Measurements from ENCODE around the gene ARSA. TPM values are rescaled to one million over a fixed set of nuclear protein-coding genes. Genes with fewer than 3 reads are reported as not detected.

ARSA gene
- total and polyA plus RNA-seq, 2 of the 13 experiments (the other 11 are each of a cell fraction or from before 2014, with no cell fraction given), result 9.0 to 11.5 TPM

DNA sequence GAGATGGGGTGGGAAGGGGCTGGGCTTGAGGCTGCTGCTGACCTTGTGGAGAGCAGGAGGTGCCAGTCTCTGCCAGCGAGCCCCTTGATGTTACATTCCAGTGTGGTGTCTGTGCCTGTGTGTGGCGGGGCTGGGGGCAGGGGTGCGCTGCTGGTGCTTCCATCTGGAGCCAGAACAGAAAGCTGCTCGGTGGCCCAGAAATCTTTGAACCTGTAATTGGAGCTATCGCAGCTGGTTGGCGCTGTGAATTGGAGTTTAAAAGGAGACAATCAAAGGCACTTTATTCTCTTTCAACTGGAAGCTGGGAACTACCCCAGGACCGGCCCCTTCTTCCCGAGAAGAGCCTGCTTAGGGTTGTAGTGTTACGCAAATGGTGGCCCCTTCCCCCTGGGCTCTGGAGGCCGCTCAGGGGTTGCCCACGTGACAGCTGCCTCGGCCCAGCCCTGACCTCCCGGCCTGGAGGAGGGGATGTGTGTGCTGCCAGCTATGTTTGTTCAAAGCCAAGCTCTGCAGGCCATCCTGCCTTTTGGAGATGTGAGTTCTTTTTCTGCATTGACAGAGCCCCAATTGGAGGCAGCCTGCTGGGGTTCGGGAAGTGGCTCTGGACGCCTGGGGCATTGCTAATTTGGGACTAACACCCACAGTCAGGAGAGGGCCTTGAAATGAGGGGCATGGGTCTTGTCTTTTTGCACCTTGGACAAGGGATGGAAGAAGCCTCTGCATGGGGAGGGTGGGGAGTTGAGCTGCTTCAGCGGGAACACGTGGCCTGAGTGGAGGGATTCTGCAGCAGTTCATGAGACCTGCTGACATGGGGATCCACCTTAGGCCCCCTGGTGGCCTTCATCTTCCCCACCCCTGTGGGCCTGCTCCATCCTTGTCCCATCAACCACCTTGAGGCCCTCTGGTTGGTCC, 14.0 kb upstream of the ARSA start (continued):
- TF ChIP-seq, protein P1, sequence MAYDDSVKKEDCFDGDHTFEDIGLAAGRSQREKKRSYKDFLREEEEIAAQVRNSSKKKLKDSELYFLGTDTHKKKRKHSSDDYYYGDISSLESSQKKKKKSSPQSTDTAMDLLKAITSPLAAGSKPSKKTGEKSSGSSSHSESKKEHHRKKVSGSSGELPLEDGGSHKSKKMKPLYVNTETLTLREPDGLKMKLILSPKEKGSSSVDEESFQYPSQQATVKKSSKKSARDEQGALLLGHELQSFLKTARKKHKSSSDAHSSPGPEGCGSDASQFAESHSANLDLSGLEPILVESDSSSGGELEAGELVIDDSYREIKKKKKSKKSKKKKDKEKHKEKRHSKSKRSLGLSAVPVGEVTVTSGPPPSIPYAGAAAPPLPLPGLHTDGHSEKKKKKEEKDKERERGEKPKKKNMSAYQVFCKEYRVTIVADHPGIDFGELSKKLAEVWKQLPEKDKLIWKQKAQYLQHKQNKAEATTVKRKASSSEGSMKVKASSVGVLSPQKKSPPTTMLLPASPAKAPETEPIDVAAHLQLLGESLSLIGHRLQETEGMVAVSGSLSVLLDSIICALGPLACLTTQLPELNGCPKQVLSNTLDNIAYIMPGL (CRISPR knock-in tag; IDR thresholded peaks at IDR 0.05; ENCODE audit: borderline replicate concordance in 1 of 2, low read depth in 1 of 2), result peak in 1 of 2 experiments; percentile 70; a peak in 1 of 4 replicates
- TF ChIP-seq GATAD1 (CRISPR knock-in tag; IDR thresholded peaks at IDR 0.05), result peak; percentile 54; the same call in 1 of the 2 replicates
- 0 out of 2 replicates have a peak, but pooled peaks have one; percentile 31 for TF ChIP-seq AHR (CRISPR knock-in tag; IDR thresholded peaks at IDR 0.05)
- no peak for TF ChIP-seq ZFP41 (CRISPR knock-in tag; IDR thresholded peaks at IDR 0.05; ENCODE audit: borderline replicate concordance)
- peak; percentile 93 for TF ChIP-seq ZNF292 (CRISPR knock-in tag; IDR thresholded peaks at IDR 0.05; ENCODE audit: borderline replicate concordance, low read depth)
- 0 out of 2 replicates have a peak, but pooled peaks have one; percentile 7 for TF ChIP-seq ZNF782 (CRISPR knock-in tag; IDR thresholded peaks at IDR 0.05; ENCODE audit: borderline replicate concordance)
- 0 out of 2 replicates have a peak, but pooled peaks have one; percentile 15 for TF ChIP-seq ZSCAN25 (CRISPR knock-in tag; IDR thresholded peaks at IDR 0.05)
- TF ChIP-seq SOX13 (IDR thresholded peaks at IDR 0.05), result no peak; the same call in 1 of the 2 replicates
- peak in 1 of 2 experiments; percentile 70; a peak in 1 of 4 replicates for TF ChIP-seq SOX13 (CRISPR knock-in tag; conservative IDR thresholded peaks at IDR 0.05 in 1 of 2, IDR thresholded peaks at IDR 0.05 in 1 of 2)
- TF ChIP-seq SIX1 (CRISPR knock-in tag; IDR thresholded peaks at IDR 0.05; ENCODE audit: borderline replicate concordance), result no peak
- TF ChIP-seq KAT8 (CRISPR knock-in tag; IDR thresholded peaks at IDR 0.05), result peak; percentile 47
- TF ChIP-seq, protein P2, sequence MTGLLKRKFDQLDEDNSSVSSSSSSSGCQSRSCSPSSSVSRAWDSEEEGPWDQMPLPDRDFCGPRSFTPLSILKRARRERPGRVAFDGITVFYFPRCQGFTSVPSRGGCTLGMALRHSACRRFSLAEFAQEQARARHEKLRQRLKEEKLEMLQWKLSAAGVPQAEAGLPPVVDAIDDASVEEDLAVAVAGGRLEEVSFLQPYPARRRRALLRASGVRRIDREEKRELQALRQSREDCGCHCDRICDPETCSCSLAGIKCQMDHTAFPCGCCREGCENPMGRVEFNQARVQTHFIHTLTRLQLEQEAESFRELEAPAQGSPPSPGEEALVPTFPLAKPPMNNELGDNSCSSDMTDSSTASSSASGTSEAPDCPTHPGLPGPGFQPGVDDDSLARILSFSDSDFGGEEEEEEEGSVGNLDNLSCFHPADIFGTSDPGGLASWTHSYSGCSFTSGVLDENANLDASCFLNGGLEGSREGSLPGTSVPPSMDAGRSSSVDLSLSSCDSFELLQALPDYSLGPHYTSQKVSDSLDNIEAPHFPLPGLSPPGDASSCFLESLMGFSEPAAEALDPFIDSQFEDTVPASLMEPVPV (CRISPR knock-in tag; IDR thresholded peaks at IDR 0.05), result 0 out of 2 replicates have a peak, but pooled peaks have one; percentile 61
- TF ChIP-seq SNAPC2 (CRISPR knock-in tag; IDR thresholded peaks at IDR 0.05), result 0 out of 2 replicates have a peak, but pooled peaks have one; percentile 59
- TF ChIP-seq HMG20A (CRISPR knock-in tag; IDR thresholded peaks at IDR 0.05; ENCODE audit: borderline replicate concordance), result peak; percentile 77; the same call in 1 of the 2 replicates
- peak; percentile 76; the same call in 1 of the 2 replicates for TF ChIP-seq MAZ (IDR thresholded peaks at IDR 0.05; ENCODE audit: borderline replicate concordance, low read depth, low read length)
- peak; percentile 85 for TF ChIP-seq MAZ (CRISPR knock-in tag; IDR thresholded peaks at IDR 0.05; ENCODE audit: low read depth)
- TF ChIP-seq ARNT2 (CRISPR knock-in tag; IDR thresholded peaks at IDR 0.05; ENCODE audit: low read depth), result peak; percentile 65; the same call in 1 of the 2 replicates
- peak; percentile 46; the same call in 1 of the 2 replicates for TF ChIP-seq FOXK1 (CRISPR knock-in tag; IDR thresholded peaks at IDR 0.05; ENCODE audit: borderline replicate concordance, low read depth)
- no peak for TF ChIP-seq XRCC5 (optimal IDR thresholded peaks at IDR 0.05; ENCODE audit: low read length)
- peak; percentile 99 for TF ChIP-seq ARNTL (CRISPR knock-in tag; IDR thresholded peaks at IDR 0.05)
- TF ChIP-seq, protein P3, sequence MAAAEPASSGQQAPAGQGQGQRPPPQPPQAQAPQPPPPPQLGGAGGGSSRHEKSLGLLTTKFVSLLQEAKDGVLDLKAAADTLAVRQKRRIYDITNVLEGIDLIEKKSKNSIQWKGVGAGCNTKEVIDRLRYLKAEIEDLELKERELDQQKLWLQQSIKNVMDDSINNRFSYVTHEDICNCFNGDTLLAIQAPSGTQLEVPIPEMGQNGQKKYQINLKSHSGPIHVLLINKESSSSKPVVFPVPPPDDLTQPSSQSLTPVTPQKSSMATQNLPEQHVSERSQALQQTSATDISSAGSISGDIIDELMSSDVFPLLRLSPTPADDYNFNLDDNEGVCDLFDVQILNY (CRISPR knock-in tag; conservative IDR thresholded peaks at IDR 0.05), result no peak
- TF ChIP-seq SPEN (CRISPR knock-in tag; IDR thresholded peaks at IDR 0.05; ENCODE audit: low read depth), result peak; percentile 20; the same call in 1 of the 2 replicates
- no peak for TF ChIP-seq TAF15 (IDR thresholded peaks at IDR 0.05; ENCODE audit: low read depth, low read length, poor library complexity, severe bottlenecking)
- no peak for TF ChIP-seq HCFC1 (IDR thresholded peaks at IDR 0.05; ENCODE audit: low read depth, low read length)

All from HepG2 (cell line).